ENCODE data around the gene OSBPL2. TPM values are rescaled to one million over a fixed set of nuclear protein-coding genes. Genes with fewer than 3 reads are reported as not detected.

Gene OSBPL2
- total and polyA plus RNA-seq, 9 of the 15 experiments (the other 6 are each of a cell fraction or from before 2014, with no cell fraction given) = 2.5 to 25.6 (median 14.1) TPM

DNA sequence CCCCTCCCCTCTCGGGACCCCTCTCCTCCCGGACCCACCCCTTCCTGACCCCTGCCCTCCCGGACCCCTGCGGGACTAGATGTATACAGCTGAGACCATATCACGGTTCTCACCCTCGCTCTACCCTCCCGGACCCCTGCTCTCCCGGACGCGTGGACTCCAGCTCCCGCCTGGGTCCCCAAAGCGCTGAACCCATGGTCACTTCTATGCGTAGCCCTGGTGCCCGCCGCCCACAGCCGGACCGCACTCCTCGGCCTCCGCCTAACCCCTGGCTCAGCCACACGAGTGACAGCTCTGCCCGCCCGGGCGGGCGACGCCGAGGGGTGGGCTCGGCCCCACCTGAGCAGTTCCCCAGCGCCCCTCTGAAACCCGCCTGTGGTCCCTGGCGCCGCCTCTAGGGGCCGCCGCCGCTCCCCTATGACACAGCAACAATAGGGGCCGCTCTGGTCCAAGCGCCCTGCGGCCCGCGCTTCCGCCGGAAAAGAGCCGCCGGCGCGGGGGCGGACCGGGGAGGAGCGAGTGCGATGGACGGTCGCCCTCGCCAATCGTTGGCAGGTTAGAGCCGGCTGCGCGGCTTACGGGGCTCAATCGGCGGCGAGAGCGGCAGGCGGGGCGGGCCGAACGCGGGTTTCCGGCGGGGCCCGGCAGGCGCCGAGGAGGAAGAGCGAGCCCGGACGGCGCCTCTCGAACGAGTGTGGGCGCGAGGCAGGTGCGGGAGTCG, 64.2 kb downstream of the OSBPL2 start, which contains the start of gene ADRM1 (continued):
- TF ChIP-seq, protein P1, sequence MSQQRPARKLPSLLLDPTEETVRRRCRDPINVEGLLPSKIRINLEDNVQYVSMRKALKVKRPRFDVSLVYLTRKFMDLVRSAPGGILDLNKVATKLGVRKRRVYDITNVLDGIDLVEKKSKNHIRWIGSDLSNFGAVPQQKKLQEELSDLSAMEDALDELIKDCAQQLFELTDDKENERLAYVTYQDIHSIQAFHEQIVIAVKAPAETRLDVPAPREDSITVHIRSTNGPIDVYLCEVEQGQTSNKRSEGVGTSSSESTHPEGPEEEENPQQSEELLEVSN (IDR thresholded peaks at IDR 0.05; ENCODE audit: borderline replicate concordance in 1 of 2, extremely low read depth in 1 of 2, insufficient read depth in 1 of 2, insufficient read length in 1 of 2, low read depth in 1 of 2, low read length in 1 of 2, poor library complexity in 1 of 2, severe bottlenecking in 1 of 2) = peak in 1 of 2 experiments; percentile 53
- TF ChIP-seq TCF7L2 (IDR thresholded peaks at IDR 0.05; ENCODE audit: low read depth, low read length) = no peak
- TF ChIP-seq RBM22 (IDR thresholded peaks at IDR 0.05; ENCODE audit: low read depth, low read length, poor library complexity, severe bottlenecking) = peak; percentile 53
- TF ChIP-seq SP2 (IDR thresholded peaks at IDR 0.05; ENCODE audit: extremely low read depth, low read depth, low read length, poor library complexity, severe bottlenecking) = peak; percentile 90
- peak; percentile 78 for TF ChIP-seq HCFC1 (IDR thresholded peaks at IDR 0.05; ENCODE audit: low read depth, low read length)
- peak; percentile 93 for TF ChIP-seq GABPB1 (CRISPR knock-in tag; IDR thresholded peaks at IDR 0.05)
- TF ChIP-seq HMG20A (CRISPR knock-in tag; conservative IDR thresholded peaks at IDR 0.05) = no peak
- peak; percentile 94 for TF ChIP-seq CXXC5 (CRISPR knock-in tag; IDR thresholded peaks at IDR 0.05)
- peak; percentile 51; the same call in 1 of the 2 replicates for TF ChIP-seq ELF2 (CRISPR knock-in tag; IDR thresholded peaks at IDR 0.05)
- TF ChIP-seq, protein P2, sequence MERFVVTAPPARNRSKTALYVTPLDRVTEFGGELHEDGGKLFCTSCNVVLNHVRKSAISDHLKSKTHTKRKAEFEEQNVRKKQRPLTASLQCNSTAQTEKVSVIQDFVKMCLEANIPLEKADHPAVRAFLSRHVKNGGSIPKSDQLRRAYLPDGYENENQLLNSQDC (CRISPR knock-in tag; IDR thresholded peaks at IDR 0.05) = peak; percentile 15; the same call in 1 of the 2 replicates
- TF ChIP-seq PHF21A (IDR thresholded peaks at IDR 0.05; ENCODE audit: borderline replicate concordance, low read depth) = peak; percentile 46; the same call in 1 of the 2 replicates
- TF ChIP-seq PHF8 (IDR thresholded peaks at IDR 0.05; ENCODE audit: borderline replicate concordance, low read length) = peak; percentile 79; the same call in 1 of the 2 replicates
- peak; percentile 70 for TF ChIP-seq TBP (optimal IDR thresholded peaks at IDR 0.05; ENCODE audit: low read depth, low read length)
- TF ChIP-seq ZNF174 (CRISPR knock-in tag; IDR thresholded peaks at IDR 0.05) = no peak
- peak; percentile 63 for TF ChIP-seq FUS (optimal IDR thresholded peaks at IDR 0.05; ENCODE audit: low read depth, low read length)
- TF ChIP-seq ZNF324 (CRISPR knock-in tag; IDR thresholded peaks at IDR 0.05) = no peak
- TF ChIP-seq ZFX (CRISPR knock-in tag; IDR thresholded peaks at IDR 0.05) = peak; percentile 55
- peak; percentile 75 for TF ChIP-seq ELF1 (tag; IDR thresholded peaks at IDR 0.05)
- TF ChIP-seq PRPF4 (IDR thresholded peaks at IDR 0.05; ENCODE audit: insufficient read depth, low read depth, low read length, poor library complexity, severe bottlenecking) = peak; percentile 60
- TF ChIP-seq, protein P3, sequence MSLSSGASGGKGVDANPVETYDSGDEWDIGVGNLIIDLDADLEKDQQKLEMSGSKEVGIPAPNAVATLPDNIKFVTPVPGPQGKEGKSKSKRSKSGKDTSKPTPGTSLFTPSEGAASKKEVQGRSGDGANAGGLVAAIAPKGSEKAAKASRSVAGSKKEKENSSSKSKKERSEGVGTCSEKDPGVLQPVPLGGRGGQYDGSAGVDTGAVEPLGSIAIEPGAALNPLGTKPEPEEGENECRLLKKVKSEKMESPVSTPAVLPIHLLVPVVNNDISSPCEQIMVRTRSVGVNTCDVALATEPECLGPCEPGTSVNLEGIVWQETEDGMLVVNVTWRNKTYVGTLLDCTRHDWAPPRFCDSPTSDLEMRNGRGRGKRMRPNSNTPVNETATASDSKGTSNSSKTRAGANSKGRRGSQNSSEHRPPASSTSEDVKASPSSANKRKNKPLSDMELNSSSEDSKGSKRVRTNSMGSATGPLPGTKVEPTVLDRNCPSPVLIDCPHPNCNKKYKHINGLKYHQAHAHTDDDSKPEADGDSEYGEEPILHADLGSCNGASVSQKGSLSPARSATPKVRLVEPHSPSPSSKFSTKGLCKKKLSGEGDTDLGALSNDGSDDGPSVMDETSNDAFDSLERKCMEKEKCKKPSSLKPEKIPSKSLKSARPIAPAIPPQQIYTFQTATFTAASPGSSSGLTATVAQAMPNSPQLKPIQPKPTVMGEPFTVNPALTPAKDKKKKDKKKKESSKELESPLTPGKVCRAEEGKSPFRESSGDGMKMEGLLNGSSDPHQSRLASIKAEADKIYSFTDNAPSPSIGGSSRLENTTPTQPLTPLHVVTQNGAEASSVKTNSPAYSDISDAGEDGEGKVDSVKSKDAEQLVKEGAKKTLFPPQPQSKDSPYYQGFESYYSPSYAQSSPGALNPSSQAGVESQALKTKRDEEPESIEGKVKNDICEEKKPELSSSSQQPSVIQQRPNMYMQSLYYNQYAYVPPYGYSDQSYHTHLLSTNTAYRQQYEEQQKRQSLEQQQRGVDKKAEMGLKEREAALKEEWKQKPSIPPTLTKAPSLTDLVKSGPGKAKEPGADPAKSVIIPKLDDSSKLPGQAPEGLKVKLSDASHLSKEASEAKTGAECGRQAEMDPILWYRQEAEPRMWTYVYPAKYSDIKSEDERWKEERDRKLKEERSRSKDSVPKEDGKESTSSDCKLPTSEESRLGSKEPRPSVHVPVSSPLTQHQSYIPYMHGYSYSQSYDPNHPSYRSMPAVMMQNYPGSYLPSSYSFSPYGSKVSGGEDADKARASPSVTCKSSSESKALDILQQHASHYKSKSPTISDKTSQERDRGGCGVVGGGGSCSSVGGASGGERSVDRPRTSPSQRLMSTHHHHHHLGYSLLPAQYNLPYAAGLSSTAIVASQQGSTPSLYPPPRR (CRISPR knock-in tag; IDR thresholded peaks at IDR 0.05; ENCODE audit: borderline replicate concordance) = no peak
- peak; percentile 47; the same call in 1 of the 2 replicates for TF ChIP-seq KLF13 (tag; IDR thresholded peaks at IDR 0.05; ENCODE audit: borderline replicate concordance, low read depth)
- TF ChIP-seq CTBP1 (IDR thresholded peaks at IDR 0.05; ENCODE audit: borderline replicate concordance) = peak; percentile 93

All from K562 (cell line).